Osteoblast (primary cell): ENCODE data around the gene DQX1. TPM values are rescaled to one million over a fixed set of nuclear protein-coding genes. Genes with fewer than 3 reads are reported as not detected.
A peak's percentile ranks its signal among the peaks of the same experiment; 100 is the strongest.

Experiments used
- DNase-seq: peaks from one replicate; pipeline ENCODE4 v3.0.0; 2011; ENCODE audit warnings: low spot score, mixed read lengths; ENCODE audit not compliant: insufficient read length; ENCODE audit errors: missing footprints
- H2AFZ ChIP-seq: 2 replicates; pipeline ENCODE4 v1.6.0; 2011; ENCODE audit warnings: mild to moderate bottlenecking, low read length
- H3K27ac ChIP-seq: 2 replicates; pipeline ENCODE4 v1.5.1; 2011; ENCODE audit warnings: mild to moderate bottlenecking, low read depth, low read length, moderate library complexity
- H3K27me3 ChIP-seq: 2 replicates; pipeline ENCODE4 v1.6.0; 2012; ENCODE audit warnings: mild to moderate bottlenecking, control low read depth, inconsistent platforms, low read length, moderate library complexity; ENCODE audit not compliant: insufficient read depth
- H3K36me3 ChIP-seq: 2 replicates; pipeline ENCODE4 v1.5.1; 2011; ENCODE audit warnings: mild to moderate bottlenecking, low read length, control low read depth, moderate library complexity; ENCODE audit not compliant: insufficient read depth
- H3K4me1 ChIP-seq: 2 replicates; pipeline ENCODE4 v1.5.1; 2011; ENCODE audit warnings: mild to moderate bottlenecking, low read length, control low read depth, moderate library complexity; ENCODE audit not compliant: insufficient read depth
- H3K4me2 ChIP-seq: 2 replicates; pipeline ENCODE4 v1.6.0; 2011; ENCODE audit warnings: mild to moderate bottlenecking, low read length; ENCODE audit not compliant: insufficient read depth
- H3K4me3 ChIP-seq: fragments of 200-600 bp; sonication (generic); 3 replicates; pipeline ENCODE4 v1.5.1; 2012; ENCODE audit warnings: mild to moderate bottlenecking, low read length, inconsistent platforms; ENCODE audit not compliant: insufficient read depth
- H3K79me2 ChIP-seq: 2 replicates; pipeline ENCODE4 v1.6.0; 2012; ENCODE audit warnings: mild to moderate bottlenecking, low read length, control low read depth, inconsistent platforms; ENCODE audit not compliant: insufficient read depth
- H3K9me3 ChIP-seq: 2 replicates; pipeline ENCODE4 v1.5.1; 2011; ENCODE audit warnings: low read depth, low read length, control low read depth
- H4K20me1 ChIP-seq: 2 replicates; pipeline ENCODE4 v1.6.0; 2012; ENCODE audit warnings: mild to moderate bottlenecking, low read length, control low read depth; ENCODE audit not compliant: insufficient read depth
- CTCF ChIP-seq: IDR thresholded peaks from 2 replicates; pipeline ENCODE4 v1.5.1; 2011; ENCODE audit warnings: mild to moderate bottlenecking, low read depth, low read length, moderate library complexity; ENCODE audit errors: extremely low read depth
- total RNA-seq: library from RNA; depleted of rRNA; stranded (reverse); fragments of >200 nt; gene quantifications from 2 replicates; pipeline ENCODE4 v1.2.3, GENCODE V29; 2012

DQX1 gene
- total RNA-seq, 1 donor = not detected

DNA sequence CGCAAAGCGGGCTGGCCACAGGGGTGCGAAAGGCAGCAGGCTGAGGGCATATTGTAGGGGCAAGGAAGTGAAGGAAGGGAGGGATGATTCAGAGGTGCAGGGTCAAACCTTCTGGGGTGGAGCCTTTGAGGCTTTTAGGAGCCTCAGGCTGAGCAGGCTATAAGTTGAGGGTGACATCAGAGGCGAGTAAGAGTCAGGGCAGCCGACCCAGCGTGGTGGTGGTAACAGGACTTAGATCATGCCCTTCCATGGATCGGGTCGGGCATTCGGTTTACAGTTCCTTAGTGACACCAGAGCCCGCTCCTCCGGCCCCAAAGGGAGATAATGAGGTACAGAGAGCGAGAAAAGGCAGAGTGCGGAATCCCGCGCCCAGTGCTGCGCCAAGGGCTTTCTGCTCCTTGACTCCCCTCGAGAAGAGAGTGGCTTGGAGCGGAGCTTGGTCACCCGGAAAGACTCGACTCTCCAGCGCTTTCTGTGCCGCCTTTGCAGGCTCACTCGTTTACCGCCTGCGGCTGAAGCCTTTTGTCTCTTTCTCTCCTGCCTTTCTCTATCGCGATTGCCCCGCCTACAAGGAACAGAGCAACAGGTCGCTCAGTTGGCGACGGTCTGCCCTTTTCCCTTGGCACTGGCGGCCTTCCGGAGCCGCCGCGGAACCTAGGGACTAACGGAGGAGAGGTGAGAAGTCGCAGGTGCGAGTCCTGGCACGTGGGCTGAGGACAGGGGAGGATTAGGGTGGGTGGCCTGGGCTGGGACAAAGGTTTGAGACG, 27.3 kb downstream of the DQX1 start:
- H3K79me2 ChIP-seq = peaks cover 8% of the 10 kb centered on the region
- peak overlapping the region; percentile 76 for H2AFZ ChIP-seq
- H3K4me2 ChIP-seq = peak overlapping the region; percentile 84
- H3K4me3 ChIP-seq = peak overlapping the region; percentile 75
- peaks cover 19% of the 10 kb centered on the region for H3K4me1 ChIP-seq
- DNase-seq = peak; percentile 93
- no peaks in the 10 kb centered on the region for H3K27me3 ChIP-seq
- H4K20me1 ChIP-seq = no peaks in the 10 kb centered on the region
- no peak for TF ChIP-seq CTCF
- no peak overlapping the region for H3K27ac ChIP-seq
- no peaks in the 10 kb centered on the region for H3K9me3 ChIP-seq
- H3K36me3 ChIP-seq = peaks cover 6% of the 10 kb centered on the region

GRCh38 chr2:74497777-74498499, 28.1 kb downstream of the DQX1 start:
- no peaks in the 10 kb centered on the region for H4K20me1 ChIP-seq
- peaks cover 19% of the 10 kb centered on the region for H3K4me1 ChIP-seq
- peaks cover 13% of the 10 kb centered on the region for H3K36me3 ChIP-seq
- TF ChIP-seq CTCF = no peak
- no peaks in the 10 kb centered on the region for H3K9me3 ChIP-seq
- DNase-seq = peak; percentile 71
- peak overlapping the region; percentile 65 for H2AFZ ChIP-seq
- no peak overlapping the region for H3K27ac ChIP-seq
- peak overlapping the region; percentile 75 for H3K4me3 ChIP-seq
- H3K79me2 ChIP-seq = peaks cover 4% of the 10 kb centered on the region
- H3K4me2 ChIP-seq = peak overlapping the region; percentile 84
- no peaks in the 10 kb centered on the region for H3K27me3 ChIP-seq

DNA sequence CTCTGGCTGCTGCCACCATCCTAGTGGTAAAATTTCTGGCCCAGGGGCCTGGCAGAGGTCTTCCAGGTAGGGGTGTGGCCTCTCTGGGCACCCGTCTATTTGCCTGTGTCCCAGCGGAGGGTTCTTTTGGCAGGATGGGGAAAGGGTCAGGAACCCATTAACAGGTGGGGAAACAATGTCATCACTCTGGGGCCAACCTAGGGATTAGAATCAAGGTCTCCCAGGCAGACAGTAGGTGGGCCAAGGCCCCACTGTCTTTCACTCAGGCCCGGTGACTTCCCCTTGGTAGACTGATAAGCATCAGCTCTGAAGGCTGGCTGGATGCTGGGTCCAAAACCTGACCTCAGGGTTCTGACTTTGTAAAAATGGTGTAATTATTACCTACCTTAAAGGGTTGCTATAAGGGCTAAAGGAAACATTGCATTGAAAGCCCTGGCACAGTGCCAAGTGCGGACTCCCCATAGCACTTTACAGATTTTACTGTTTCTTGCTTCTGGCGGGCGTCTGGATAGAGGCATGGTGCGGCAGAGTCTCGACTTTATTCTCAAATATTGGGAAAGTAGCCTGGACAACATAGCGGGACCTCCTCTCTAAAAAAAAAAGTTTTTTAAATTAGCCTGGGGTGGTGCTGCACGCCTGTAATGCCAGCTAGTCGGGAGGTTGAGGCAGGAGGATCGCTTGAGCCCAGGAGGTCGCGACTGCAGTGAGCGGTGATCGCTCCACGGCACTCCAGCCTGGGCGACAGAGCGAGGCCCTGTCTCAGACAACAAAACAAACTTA, 28.8 kb downstream of the DQX1 start:
- no peak overlapping the region for H3K4me3 ChIP-seq
- no peak overlapping the region for H3K27ac ChIP-seq
- H3K79me2 ChIP-seq = no peaks in the 10 kb centered on the region
- H2AFZ ChIP-seq = peak overlapping the region; percentile 65
- no peaks in the 10 kb centered on the region for H3K9me3 ChIP-seq
- peak; percentile 30 for DNase-seq
- peak overlapping the region; percentile 84 for H3K4me2 ChIP-seq
- no peak for TF ChIP-seq CTCF
- peaks cover 21% of the 10 kb centered on the region for H3K36me3 ChIP-seq
- H3K27me3 ChIP-seq = no peaks in the 10 kb centered on the region
- no peaks in the 10 kb centered on the region for H4K20me1 ChIP-seq
- H3K4me1 ChIP-seq = peaks cover 19% of the 10 kb centered on the region

- H3K36me3 ChIP-seq = peaks cover 37% of the 10 kb centered on the region
Observed at GRCh38 chr2:74495440-74495839, 30.6 kb downstream of the DQX1 start.

More at GRCh38 chr2:74495440-74495839, 30.6 kb downstream of the DQX1 start:
- H3K79me2 ChIP-seq = no peaks in the 10 kb centered on the region
- DNase-seq = no peak
- peaks cover 19% of the 10 kb centered on the region for H3K4me1 ChIP-seq
- no peaks in the 10 kb centered on the region for H4K20me1 ChIP-seq
- H3K27me3 ChIP-seq = no peaks in the 10 kb centered on the region
- H2AFZ ChIP-seq = no peak overlapping the region
- H3K4me2 ChIP-seq = no peak overlapping the region
- no peaks in the 10 kb centered on the region for H3K9me3 ChIP-seq
- no peak overlapping the region for H3K4me3 ChIP-seq
- TF ChIP-seq CTCF = no peak
- no peak overlapping the region for H3K27ac ChIP-seq
